HUES6 (cell line): Measurements from ENCODE around the gene PRKCA.
"Not testable (repeated sequence)": the region's sequence is repeated elsewhere in the genome, so short reads cannot be mapped to it uniquely, and the experiment has no call there.

ENCODE experiments used
- H3K27ac ChIP-seq: 2 replicates; pipeline ENCODE4 v1.7.0; 2013; ENCODE audit warnings: low read depth, mild to moderate bottlenecking, low read length, inconsistent platforms
- H3K27me3 ChIP-seq: 2 replicates; pipeline ENCODE4 v1.6.1; 2013; ENCODE audit warnings: low read length; ENCODE audit not compliant: control insufficient read depth, insufficient read depth
- H3K36me3 ChIP-seq: 2 replicates; pipeline ENCODE4 v1.6.1; 2013; ENCODE audit warnings: low read length; ENCODE audit not compliant: control insufficient read depth, insufficient read depth
- H3K4me1 ChIP-seq: 2 replicates; pipeline ENCODE4 v1.6.1; 2013; ENCODE audit warnings: low read length; ENCODE audit not compliant: control insufficient read depth, insufficient read depth
- H3K4me3 ChIP-seq: 2 replicates; pipeline ENCODE4 v1.5.1; 2013; ENCODE audit warnings: low read depth, low read length
- H3K9ac ChIP-seq: one replicate; pipeline ENCODE4 v1.6.1; 2013; ENCODE audit warnings: mild to moderate bottlenecking, low read length
- H3K9me3 ChIP-seq: 2 replicates; pipeline ENCODE4 v1.6.1; 2013; ENCODE audit warnings: low read depth, low read length; ENCODE audit not compliant: control insufficient read depth, insufficient read depth

Gene PRKCA

DNA sequence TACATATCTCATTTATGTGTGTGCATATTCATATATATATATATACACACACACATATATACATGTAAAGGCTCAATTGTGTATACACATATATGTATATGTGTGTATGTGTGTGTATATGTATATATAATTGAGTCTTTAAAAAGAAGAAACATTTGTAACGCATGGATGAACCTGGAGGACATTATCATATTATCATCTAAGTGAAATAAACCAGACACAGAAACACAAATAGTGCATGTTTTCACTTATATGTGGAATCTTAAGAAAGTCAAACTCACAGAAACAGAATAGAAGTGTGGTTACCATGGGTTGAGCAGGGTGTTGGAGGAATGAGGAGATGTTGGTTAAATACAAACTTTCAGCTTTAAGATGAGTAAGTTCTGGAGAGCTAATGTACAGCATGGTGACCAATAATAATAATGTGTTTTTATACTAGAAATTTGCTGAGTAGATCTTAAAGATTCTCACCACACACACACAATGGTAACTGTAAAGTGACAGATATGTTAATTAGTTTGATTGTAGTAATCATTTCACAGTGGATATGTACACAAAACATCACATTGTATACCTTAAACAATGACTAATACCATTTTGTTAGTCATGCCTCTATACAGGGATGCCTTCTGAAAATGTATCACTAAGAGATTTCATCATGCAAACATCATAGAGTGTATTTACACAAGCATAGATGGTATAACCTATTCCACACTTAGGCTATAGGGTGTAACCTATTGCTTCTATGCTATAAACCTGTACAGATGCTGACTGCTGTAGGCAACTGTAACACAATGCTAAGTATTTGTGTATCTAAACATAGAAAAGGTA is 399.9 kb downstream of the PRKCA start:
- Histone ChIP-seq H3K27me3 (no peaks in the 10 kb centered on the region), H3K36me3 (no peaks in the 10 kb centered on the region), H3K9me3 (no peaks in the 10 kb centered on the region), H3K4me3 (no peak overlapping the region), H3K27ac (no peak overlapping the region), H3K4me1 (no peaks in the 10 kb centered on the region), H3K9ac (no peak overlapping the region)

DNA sequence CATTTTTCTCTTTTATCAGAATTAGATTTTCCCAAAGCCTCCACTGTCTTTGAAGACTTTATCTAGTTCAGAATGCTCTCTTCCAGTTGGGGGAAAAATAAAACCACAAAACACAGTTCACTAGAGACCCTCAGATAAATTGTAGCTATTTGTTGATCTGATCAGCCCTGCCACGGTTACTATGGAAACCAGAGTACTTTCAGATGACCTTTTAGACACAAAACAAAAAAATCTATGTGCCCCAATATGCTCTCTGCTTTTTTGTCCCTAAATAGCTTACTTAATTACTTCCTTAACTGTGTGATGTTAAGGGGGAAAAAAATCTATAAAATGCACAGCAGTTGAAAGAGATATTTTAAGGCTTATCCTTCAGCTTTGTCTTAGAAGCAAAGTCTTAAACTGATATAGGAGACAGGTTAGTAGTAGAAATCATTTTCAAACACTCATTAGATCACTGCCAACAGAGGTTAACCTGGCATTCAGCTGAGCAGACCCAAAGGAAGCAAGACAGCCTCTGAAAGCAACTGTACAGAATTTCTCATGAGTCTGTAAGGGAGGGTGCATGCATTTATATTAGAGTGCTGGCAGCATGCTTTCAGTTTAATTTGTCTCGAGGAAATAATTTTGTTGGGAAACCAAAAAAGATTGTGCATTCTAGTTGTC is 402.6 kb downstream of the PRKCA start:
- no peak overlapping the region for H3K4me3 ChIP-seq
- H3K4me1 ChIP-seq = no peaks in the 10 kb centered on the region
- H3K9me3 ChIP-seq = no peaks in the 10 kb centered on the region
- H3K36me3 ChIP-seq = no peaks in the 10 kb centered on the region
- H3K9ac ChIP-seq = no peak overlapping the region
- no peak overlapping the region for H3K27ac ChIP-seq
- no peaks in the 10 kb centered on the region for H3K27me3 ChIP-seq

DNA sequence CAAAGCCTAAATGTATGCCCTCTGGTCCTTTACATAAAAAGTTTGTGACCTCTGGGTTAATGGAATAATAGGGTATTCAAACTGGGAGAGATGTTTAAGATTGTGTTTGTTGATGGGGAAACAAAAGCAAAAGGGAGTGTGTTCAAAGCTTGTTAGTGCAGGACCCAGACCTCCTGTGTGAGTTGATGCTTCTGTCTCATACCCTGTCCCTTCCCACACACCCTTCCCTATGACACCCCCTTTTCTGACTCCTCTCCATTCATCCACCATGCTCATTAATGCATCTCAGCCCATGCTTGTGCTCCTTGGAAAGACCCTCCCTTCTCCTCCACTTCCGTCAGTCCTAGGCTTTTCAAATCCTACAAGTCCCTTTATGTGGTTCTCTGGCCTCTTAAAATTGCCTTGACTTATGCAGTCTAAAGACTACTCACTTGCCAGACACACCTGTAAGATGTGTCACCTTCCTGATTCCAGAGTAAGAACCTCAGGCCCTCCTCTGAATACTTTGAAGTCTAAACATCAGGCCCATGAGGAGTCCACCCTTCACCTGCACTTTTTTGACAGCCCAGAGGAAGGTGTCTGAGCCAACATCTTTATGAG is 404.5 kb downstream of the PRKCA start:
- Histone ChIP-seq H3K9me3 (no peaks in the 10 kb centered on the region), H3K4me3 (no peak overlapping the region), H3K36me3 (no peaks in the 10 kb centered on the region), H3K27me3 (no peaks in the 10 kb centered on the region), H3K9ac (no peak overlapping the region), H3K4me1 (peaks cover 10% of the 10 kb centered on the region), H3K27ac (no peak overlapping the region)

- Histone ChIP-seq H3K27ac (peak overlapping the region; percentile 87), H3K4me3 (peak overlapping the region; percentile 20; the same call in 1 of the 2 replicates), H3K9ac (peak overlapping the region; percentile 52), H3K27me3 (no peaks in the 10 kb centered on the region), H3K4me1 (peaks cover 41% of the 10 kb centered on the region), H3K9me3 (no peaks in the 10 kb centered on the region), H3K36me3 (no peaks in the 10 kb centered on the region)
Observed at GRCh38 chr17:66711401-66711800, 409.0 kb downstream of the PRKCA start.

DNA sequence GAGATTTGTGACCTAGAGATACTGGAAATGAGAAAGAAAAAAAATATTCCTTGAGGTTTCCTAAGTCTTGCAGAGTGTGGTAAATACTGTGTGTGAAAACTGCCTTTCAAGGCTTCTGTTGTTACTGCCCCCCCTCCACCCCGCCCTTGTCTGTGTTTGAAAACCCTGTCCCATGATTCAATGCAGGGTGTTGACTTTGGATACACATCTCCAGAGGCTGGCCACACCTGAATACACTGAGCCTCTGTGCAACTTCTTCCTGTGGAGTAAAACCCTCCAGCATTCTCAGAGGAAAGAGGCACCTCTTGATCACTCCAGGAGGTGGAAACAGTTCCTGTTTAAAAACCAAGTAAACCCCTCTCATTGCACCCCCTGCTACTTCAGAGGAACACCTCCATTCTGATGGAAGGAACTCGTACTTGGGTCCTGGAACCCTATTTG is 409.5 kb downstream of the PRKCA start:
- no peaks in the 10 kb centered on the region for H3K9me3 ChIP-seq
- no peaks in the 10 kb centered on the region for H3K36me3 ChIP-seq
- H3K4me3 ChIP-seq = peak overlapping the region; percentile 20; the same call in 1 of the 2 replicates
- peak overlapping the region; percentile 52 for H3K9ac ChIP-seq
- peaks cover 41% of the 10 kb centered on the region for H3K4me1 ChIP-seq
- H3K27me3 ChIP-seq = no peaks in the 10 kb centered on the region
- H3K27ac ChIP-seq = peak overlapping the region; percentile 87

DNA sequence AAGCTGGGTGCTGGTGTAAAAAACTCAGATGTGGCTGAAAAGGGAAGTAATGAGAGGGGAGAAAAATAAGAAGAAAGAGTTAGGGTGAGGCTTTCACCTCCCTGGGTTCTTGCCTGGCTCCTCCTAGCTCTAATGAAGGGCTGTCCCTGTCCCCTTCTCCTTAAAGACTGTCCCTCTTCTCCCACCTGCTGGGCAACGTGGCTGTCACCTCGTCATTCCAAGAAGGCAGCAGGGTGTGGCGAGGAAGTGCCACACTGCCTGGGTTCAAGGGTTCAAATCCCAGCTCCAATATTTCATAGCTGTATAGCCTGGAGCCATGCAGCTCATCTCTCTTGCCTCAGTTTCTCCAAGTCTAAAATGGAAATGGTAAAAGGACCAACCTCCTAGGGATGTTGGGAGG is 410.0 kb downstream of the PRKCA start:
- Histone ChIP-seq H3K9me3 (no peaks in the 10 kb centered on the region), H3K9ac (peak overlapping the region; percentile 19), H3K36me3 (no peaks in the 10 kb centered on the region), H3K27me3 (no peaks in the 10 kb centered on the region), H3K4me3 (no peak overlapping the region), H3K27ac (peak overlapping the region; percentile 87; the same call in 1 of the 2 replicates), H3K4me1 (peaks cover 45% of the 10 kb centered on the region)

DNA sequence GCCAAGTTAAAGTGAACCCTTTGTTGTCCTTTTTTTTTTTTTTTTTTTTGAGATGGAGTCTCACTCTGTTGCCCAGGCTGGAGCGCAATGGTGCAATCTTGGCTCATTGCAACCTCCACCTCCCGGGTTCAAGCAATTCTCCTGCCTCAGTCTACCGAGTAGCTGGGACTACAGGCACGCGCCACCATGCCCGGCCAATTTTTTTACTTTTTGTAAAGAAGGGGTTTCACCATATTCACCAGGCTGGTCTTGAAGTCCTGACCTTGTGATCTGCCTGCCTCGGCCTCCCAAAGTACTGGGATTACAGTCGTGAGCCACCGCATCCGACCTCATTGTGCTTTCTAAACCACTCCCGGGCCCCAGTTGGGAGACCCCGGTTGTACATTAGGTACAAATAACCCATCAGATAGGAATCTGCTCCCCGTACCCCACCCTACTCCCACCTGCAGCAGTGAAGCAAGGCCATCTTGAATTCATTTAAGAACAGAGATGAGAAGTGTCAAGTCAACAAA is 410.7 kb downstream of the PRKCA start:
- H3K27ac ChIP-seq = peak overlapping the region; percentile 87; the same call in 1 of the 2 replicates
- not testable (repeated sequence) for H3K4me3 ChIP-seq, H3K27me3 ChIP-seq, H3K36me3 ChIP-seq, H3K9me3 ChIP-seq, H3K9ac ChIP-seq
- H3K4me1 ChIP-seq = peaks cover 47% of the 10 kb centered on the region

DNA sequence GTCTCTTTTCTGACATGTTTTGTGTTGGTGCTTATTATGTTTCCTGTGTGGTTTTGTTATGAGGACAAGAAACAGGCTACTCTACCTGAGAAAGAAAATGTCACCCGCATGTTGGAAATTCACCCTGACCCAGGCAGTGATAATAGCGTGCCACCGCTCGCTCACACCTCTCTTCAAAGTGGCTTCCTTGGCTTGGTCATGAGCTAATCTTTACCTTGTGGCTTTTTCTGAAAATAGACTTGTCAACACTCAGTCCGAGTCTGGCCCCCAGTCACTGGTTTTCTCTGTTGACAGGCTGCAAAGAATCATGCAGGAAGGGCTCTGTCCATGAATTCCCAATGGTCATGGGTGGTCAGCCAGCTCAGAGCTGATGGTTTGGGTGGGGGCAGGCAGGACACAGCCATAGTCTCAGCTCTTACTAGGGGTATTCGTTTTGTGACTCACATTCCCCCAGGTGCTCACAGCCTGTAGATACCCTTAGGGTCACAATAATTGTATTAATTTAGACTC is 411.2 kb downstream of the PRKCA start:
- Histone ChIP-seq H3K4me3 (no peak overlapping the region), H3K9me3 (no peaks in the 10 kb centered on the region), H3K27ac (no peak overlapping the region), H3K9ac (no peak overlapping the region), H3K36me3 (no peaks in the 10 kb centered on the region), H3K27me3 (no peaks in the 10 kb centered on the region), H3K4me1 (peaks cover 47% of the 10 kb centered on the region)

- H3K36me3 ChIP-seq = no peaks in the 10 kb centered on the region
- H3K9ac ChIP-seq = no peak overlapping the region
- H3K4me3 ChIP-seq = no peak overlapping the region
- peak overlapping the region; percentile 20; the same call in 1 of the 2 replicates for H3K27ac ChIP-seq
- no peaks in the 10 kb centered on the region for H3K9me3 ChIP-seq
- H3K4me1 ChIP-seq = peaks cover 47% of the 10 kb centered on the region
- H3K27me3 ChIP-seq = no peaks in the 10 kb centered on the region
Observed at GRCh38 chr17:66714046-66715023, 411.9 kb downstream of the PRKCA start.

DNA sequence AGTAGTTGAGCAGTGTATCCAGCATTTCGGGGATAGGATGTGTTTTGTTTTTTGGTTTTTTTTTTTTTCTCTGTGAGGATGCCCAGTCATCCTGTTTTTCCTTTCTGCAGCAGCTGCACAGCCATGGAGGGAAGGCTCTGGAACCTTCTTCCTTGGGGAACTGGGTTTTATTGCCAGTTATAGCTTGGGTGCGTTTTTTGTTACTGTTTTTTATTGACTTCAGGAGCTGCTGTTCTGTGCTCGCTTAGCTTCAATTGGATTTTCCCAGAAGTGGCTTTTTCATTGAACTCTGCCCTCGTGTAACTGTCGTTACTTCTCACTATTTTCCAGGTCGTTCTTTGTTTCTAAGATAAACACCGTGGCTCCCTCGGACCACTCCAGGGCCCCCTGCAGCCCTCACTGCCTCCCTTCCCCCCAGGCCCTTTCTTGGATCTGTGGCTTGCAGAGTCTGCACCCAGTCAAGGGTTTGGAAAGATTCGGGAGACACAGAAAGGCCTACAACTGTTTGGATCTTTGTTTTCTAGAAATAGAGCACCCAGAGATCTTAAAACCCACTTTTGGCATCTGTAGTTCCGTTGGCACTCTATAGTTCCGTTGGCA is 412.8 kb downstream of the PRKCA start:
- no peak overlapping the region for H3K4me3 ChIP-seq
- no peaks in the 10 kb centered on the region for H3K36me3 ChIP-seq
- peak overlapping the region; percentile 20; the same call in 1 of the 2 replicates for H3K27ac ChIP-seq
- H3K27me3 ChIP-seq = no peaks in the 10 kb centered on the region
- H3K9me3 ChIP-seq = no peaks in the 10 kb centered on the region
- H3K9ac ChIP-seq = no peak overlapping the region
- peaks cover 49% of the 10 kb centered on the region for H3K4me1 ChIP-seq
